Ascending aorta (tissue), 2 donors: Measurements from ENCODE around the gene CACNA1B. TPM values are rescaled to one million over a fixed set of nuclear protein-coding genes. Genes with fewer than 3 reads are reported as not detected.
A peak's percentile ranks its signal among the peaks of the same experiment; 100 is the strongest.
"Not testable (repeated sequence)": the region's sequence is repeated elsewhere in the genome, so short reads cannot be mapped to it uniquely, and the experiment has no call there.

ENCODE experiments used
- DNase-seq, 2 donors: peaks; one replicate each; pipeline ENCODE4 v3.0.0-alpha.2; 2019; ENCODE audit warnings: low spot score in 2 of 2
- H3K27ac ChIP-seq, 2 donors: fragments of 200-600 bp; sonication (generic); one replicate each; pipeline ENCODE4 v1.5.1; 2016 to 2017; ENCODE audit warnings: mild to moderate bottlenecking in 1 of 2
- H3K27me3 ChIP-seq: fragments of 200-600 bp; sonication (generic); one replicate; pipeline ENCODE4 v1.5.1; 2017
- H3K36me3 ChIP-seq, 2 donors: fragments of 200-600 bp; sonication (generic); one replicate each; pipeline ENCODE4 v1.5.1; 2016
- H3K4me1 ChIP-seq, 2 donors: fragments of 200-600 bp; sonication (generic); one replicate each; pipeline ENCODE4 v1.5.1; 2016 to 2017; ENCODE audit warnings: mild to moderate bottlenecking in 1 of 2
- H3K4me3 ChIP-seq, 2 donors: fragments of 200-600 bp; sonication (generic); one replicate each; pipeline ENCODE4 v1.5.1; 2016 to 2017; ENCODE audit warnings: mild to moderate bottlenecking in 1 of 2
- H3K9me3 ChIP-seq, 2 donors: fragments of 200-600 bp; sonication (generic); one replicate each; pipeline ENCODE4 v1.5.1; 2016
- CTCF ChIP-seq, 3 experiments: fragments of 200-600 bp in 2 of 3; fragments of 450-650 bp in 1 of 3; sonication (generic) in 2 of 3; IDR thresholded peaks; one replicate each; pipeline ENCODE4 v1.5.1; 2016 to 2019; ENCODE audit warnings: antibody characterized with exemption in 3 of 3, mild to moderate bottlenecking in 1 of 3, moderate library complexity in 1 of 3
- intact Hi-C: fragments of 100-400 bp; cut with DNase I; formaldehyde crosslinking; loops from one replicate; pipeline ENCODE4 v1.15.1; 2023
- total RNA-seq: library from RNA; depleted of rRNA; stranded (reverse); fragments of >200 nt; gene quantifications from one replicate; pipeline ENCODE4 v1.1.0, GENCODE V29; 2016

The CACNA1B gene
- total RNA-seq, 1 donor from 2014 or later = not detected

GRCh38 chr9:138017200-138017599, 139.6 kb downstream of the CACNA1B start:
- no peaks in the 10 kb centered on the region for H3K4me1 ChIP-seq
- intact Hi-C loops = no loop called here
- H3K4me3 ChIP-seq = no peak overlapping the region
- no peaks in the 10 kb centered on the region for H3K36me3 ChIP-seq
- H3K27ac ChIP-seq = no peak overlapping the region
- no peak for TF ChIP-seq CTCF (IDR thresholded peaks at IDR 0.05)
- H3K27me3 ChIP-seq = no peaks in the 10 kb centered on the region
- peak in 1 of 2 donors; percentile 47 for DNase-seq
- no peaks in the 10 kb centered on the region for H3K9me3 ChIP-seq

- H3K27me3 ChIP-seq, H3K36me3 ChIP-seq, H3K4me3 ChIP-seq, H3K4me1 ChIP-seq, DNase-seq, intact Hi-C loops, H3K27ac ChIP-seq, H3K9me3 ChIP-seq: not testable (repeated sequence)
These were observed 141.9 kb downstream of the CACNA1B start for GRCh38 chr9:138019514-138019913.

GRCh38 chr9:138020120-138020794, 142.7 kb downstream of the CACNA1B start:
- intact Hi-C loops = no loop called here
- Histone ChIP-seq H3K36me3 (no peaks in the 10 kb centered on the region), H3K4me1 (no peaks in the 10 kb centered on the region), H3K9me3 (no peaks in the 10 kb centered on the region), H3K27ac (no peak overlapping the region), H3K4me3 (no peak overlapping the region), H3K27me3 (no peaks in the 10 kb centered on the region)
- no peak for DNase-seq
- TF ChIP-seq CTCF (IDR thresholded peaks at IDR 0.05) = no peak

GRCh38 chr9:138020795-138021182, 143.2 kb downstream of the CACNA1B start:
- Histone ChIP-seq H3K4me1 (no peaks in the 10 kb centered on the region), H3K27ac (no peak overlapping the region), H3K36me3 (no peaks in the 10 kb centered on the region), H3K4me3 (no peak overlapping the region), H3K27me3 (no peaks in the 10 kb centered on the region), H3K9me3 (no peaks in the 10 kb centered on the region)
- intact Hi-C loops = no loop called here
- no peak for DNase-seq
- TF ChIP-seq CTCF (IDR thresholded peaks at IDR 0.05) = no peak

- H3K4me1 ChIP-seq = no peaks in the 10 kb centered on the region
- intact Hi-C loops = no loop called here
- no peak overlapping the region for H3K27ac ChIP-seq
- peak in 1 of 2 donors; percentile 41 for DNase-seq
- no peaks in the 10 kb centered on the region for H3K9me3 ChIP-seq
- H3K36me3 ChIP-seq = no peaks in the 10 kb centered on the region
- H3K4me3 ChIP-seq = no peak overlapping the region
- TF ChIP-seq CTCF (IDR thresholded peaks at IDR 0.05) = no peak
- H3K27me3 ChIP-seq = no peaks in the 10 kb centered on the region
These were observed 143.9 kb downstream of the CACNA1B start for GRCh38 chr9:138021251-138022056.

GRCh38 chr9:138022121-138022741, 144.6 kb downstream of the CACNA1B start:
- peak in 1 of 2 donors; percentile 47 for DNase-seq
- Histone ChIP-seq H3K4me1 (no peaks in the 10 kb centered on the region), H3K27ac (no peak overlapping the region), H3K36me3 (no peaks in the 10 kb centered on the region), H3K27me3 (no peaks in the 10 kb centered on the region), H3K4me3 (no peak overlapping the region), H3K9me3 (no peaks in the 10 kb centered on the region)
- no peak for TF ChIP-seq CTCF (IDR thresholded peaks at IDR 0.05)
- intact Hi-C loops = no loop called here
